ENCODE measurements around the gene EDIL3. TPM values are rescaled to one million over a fixed set of nuclear protein-coding genes. Genes with fewer than 3 reads are reported as not detected.

Gene EDIL3
- total RNA-seq, 2 donors from 2014 or later, result not detected

- Mint-ChIP-seq H3K4me1 (no peaks in the 10 kb centered on the region), H3K4me3 (no peak overlapping the region), H3K9me3 (no peaks in the 10 kb centered on the region), H3K36me3 (ENCODE audit: low read depth) (no peaks in the 10 kb centered on the region), H3K27ac (no peak overlapping the region), H3K27me3 (peaks cover 15% of the 10 kb centered on the region)
- ATAC-seq (replicated peaks), result no peak
Measured at GRCh38 chr5:83921666-83922193, 462.9 kb downstream of the EDIL3 start.

GRCh38 chr5:83919071-83920041 is 465.3 kb downstream of the EDIL3 start:
- Mint-ChIP-seq H3K27ac (no peak overlapping the region), H3K36me3 (ENCODE audit: low read depth) (no peaks in the 10 kb centered on the region), H3K4me3 (no peak overlapping the region), H3K27me3 (peaks cover 12% of the 10 kb centered on the region), H3K4me1 (no peaks in the 10 kb centered on the region), H3K9me3 (no peaks in the 10 kb centered on the region)
- no peak for ATAC-seq (replicated peaks)

GRCh38 chr5:83917261-83917908 is 467.3 kb downstream of the EDIL3 start:
- H3K27ac Mint-ChIP-seq, result no peak overlapping the region
- ATAC-seq (replicated peaks), result no peak
- no peaks in the 10 kb centered on the region for H3K9me3 Mint-ChIP-seq
- peaks cover 9% of the 10 kb centered on the region for H3K27me3 Mint-ChIP-seq
- no peak overlapping the region for H3K4me3 Mint-ChIP-seq
- no peaks in the 10 kb centered on the region for H3K4me1 Mint-ChIP-seq
- no peaks in the 10 kb centered on the region for H3K36me3 Mint-ChIP-seq (ENCODE audit: low read depth)

GRCh38 chr5:83914662-83915418 is 469.8 kb downstream of the EDIL3 start:
- Mint-ChIP-seq H3K4me1 (no peaks in the 10 kb centered on the region), H3K27ac (no peak overlapping the region), H3K9me3 (no peaks in the 10 kb centered on the region), H3K4me3 (no peak overlapping the region), H3K36me3 (ENCODE audit: low read depth) (no peaks in the 10 kb centered on the region), H3K27me3 (peaks cover 6% of the 10 kb centered on the region)
- ATAC-seq (replicated peaks), result no peak

- no peak for ATAC-seq (replicated peaks)
Measured at GRCh38 chr5:83914199-83914598, 470.5 kb downstream of the EDIL3 start.

GRCh38 chr5:83913593-83913992 is 471.1 kb downstream of the EDIL3 start:
- H3K4me3 Mint-ChIP-seq, result no peak overlapping the region
- peaks cover 6% of the 10 kb centered on the region for H3K27me3 Mint-ChIP-seq
- ATAC-seq (replicated peaks), result no peak
- no peaks in the 10 kb centered on the region for H3K9me3 Mint-ChIP-seq
- H3K36me3 Mint-ChIP-seq (ENCODE audit: low read depth), result no peaks in the 10 kb centered on the region
- H3K27ac Mint-ChIP-seq, result no peak overlapping the region
- no peaks in the 10 kb centered on the region for H3K4me1 Mint-ChIP-seq

More at GRCh38 chr5:83914199-83914598, 470.5 kb downstream of the EDIL3 start:
- Mint-ChIP-seq H3K4me3 (no peak overlapping the region), H3K27ac (no peak overlapping the region), H3K36me3 (ENCODE audit: low read depth) (no peaks in the 10 kb centered on the region), H3K9me3 (no peaks in the 10 kb centered on the region), H3K27me3 (peaks cover 6% of the 10 kb centered on the region), H3K4me1 (no peaks in the 10 kb centered on the region)

- Mint-ChIP-seq H3K9me3 (no peaks in the 10 kb centered on the region), H3K36me3 (ENCODE audit: low read depth) (no peaks in the 10 kb centered on the region), H3K4me3 (no peak overlapping the region), H3K27me3 (peaks cover 3% of the 10 kb centered on the region), H3K27ac (no peak overlapping the region), H3K4me1 (no peaks in the 10 kb centered on the region)
- ATAC-seq (replicated peaks), result no peak
Measured at GRCh38 chr5:83911367-83911919, 473.2 kb downstream of the EDIL3 start.

GRCh38 chr5:83900306-83900705 is 484.4 kb downstream of the EDIL3 start:
- Mint-ChIP-seq H3K27ac (no peak overlapping the region), H3K36me3 (ENCODE audit: low read depth) (no peaks in the 10 kb centered on the region), H3K9me3 (peaks cover 3% of the 10 kb centered on the region), H3K4me3 (no peak overlapping the region), H3K27me3 (no peaks in the 10 kb centered on the region), H3K4me1 (no peaks in the 10 kb centered on the region)
- ATAC-seq (replicated peaks), result no peak

- Mint-ChIP-seq H3K4me3 (no peak overlapping the region), H3K9me3 (peaks cover 5% of the 10 kb centered on the region), H3K27ac (no peak overlapping the region), H3K27me3 (no peaks in the 10 kb centered on the region), H3K4me1 (no peaks in the 10 kb centered on the region), H3K36me3 (ENCODE audit: low read depth) (no peaks in the 10 kb centered on the region)
- no peak for ATAC-seq (replicated peaks)
Measured at GRCh38 chr5:83899326-83899970, 485.2 kb downstream of the EDIL3 start.

- ATAC-seq (replicated peaks), result no peak
- no peaks in the 10 kb centered on the region for H3K36me3 Mint-ChIP-seq (ENCODE audit: low read depth)
- no peaks in the 10 kb centered on the region for H3K27me3 Mint-ChIP-seq
- peaks cover 5% of the 10 kb centered on the region for H3K9me3 Mint-ChIP-seq
- H3K4me3 Mint-ChIP-seq, result no peak overlapping the region
- H3K27ac Mint-ChIP-seq, result no peak overlapping the region
- H3K4me1 Mint-ChIP-seq, result no peaks in the 10 kb centered on the region
Measured at GRCh38 chr5:83895860-83896259, 488.8 kb downstream of the EDIL3 start.

GRCh38 chr5:83891261-83891660 is 493.4 kb downstream of the EDIL3 start:
- no peak for ATAC-seq (replicated peaks)
- H3K4me3 Mint-ChIP-seq, result no peak overlapping the region
- no peaks in the 10 kb centered on the region for H3K27me3 Mint-ChIP-seq
- H3K4me1 Mint-ChIP-seq, result no peaks in the 10 kb centered on the region
- peaks cover 5% of the 10 kb centered on the region for H3K9me3 Mint-ChIP-seq
- no peaks in the 10 kb centered on the region for H3K36me3 Mint-ChIP-seq (ENCODE audit: low read depth)
- H3K27ac Mint-ChIP-seq, result no peak overlapping the region

Data from activated T-helper 17 cell treated with anti-CD3 and anti-CD28 coated beads, Interleukin-2, amount 50 U/mL, for 72 hours (primary cell).